CD4-positive, alpha-beta T cell treated with Interleukin-15 for 4 hours (primary cell): ENCODE results near the gene ZRANB1.

Experiments used
- DNase-seq: peaks from one replicate; pipeline ENCODE4 v3.0.0-alpha.2; 2020; ENCODE audit warnings: low spot score

ZRANB1 gene

GRCh38 chr10:125035588-125036295 is 93.8 kb downstream of the ZRANB1 start:
- no peak for DNase-seq

GRCh38 chr10:125037145-125037877 is 95.4 kb downstream of the ZRANB1 start:
- DNase-seq: no peak
